ENCODE data around the gene JCAD.

DNA sequence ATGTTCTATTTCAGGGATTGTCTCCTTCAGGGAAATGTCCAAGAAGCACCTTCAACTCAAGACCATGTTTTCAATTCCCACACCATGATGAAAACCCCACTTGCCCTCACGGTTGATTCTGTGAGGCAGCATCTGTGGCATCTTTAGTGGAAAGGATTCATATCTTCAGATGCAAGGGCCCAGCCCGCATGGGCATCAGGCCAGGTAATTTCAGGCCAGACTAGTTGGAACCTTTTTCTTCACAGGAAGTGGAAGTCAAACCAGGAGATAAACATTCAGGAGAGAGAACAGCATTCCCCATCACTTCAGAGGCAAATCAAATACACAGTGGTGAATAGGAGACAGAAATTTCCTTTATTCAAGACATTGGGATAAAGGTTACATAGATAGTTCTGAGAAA, 88.8 kb downstream of the JCAD start:
- no peak for TF ChIP-seq POLR2A (IDR thresholded peaks at IDR 0.05)
- no peak for TF ChIP-seq POLR2AphosphoS5 (IDR thresholded peaks at IDR 0.05)

All from sigmoid colon (tissue), 4 donors.